ENCODE data around the gene KY. TPM values are rescaled to one million over a fixed set of nuclear protein-coding genes. Genes with fewer than 3 reads are reported as not detected.

KY gene
- total and polyA plus RNA-seq, 2 donors (not counting 1 experiment from before 2014, with no cell fraction given), result not detected

GRCh38 chr3:134652409-134652831, 1.6 kb upstream of the KY start:
- Mint-ChIP-seq H3K4me3 (no peak overlapping the region), H3K9me3 (ENCODE audit: insufficient read depth) (no peaks in the 10 kb centered on the region), H3K27ac (no peak overlapping the region), H3K4me1 (peaks cover 1% of the 10 kb centered on the region), H3K27me3 (peaks cover 35% of the 10 kb centered on the region)
- ATAC-seq (ENCODE audit: low read depth) (no peak), DNase-seq (no peak)
- no peak overlapping the region for H3K9ac ChIP-seq (ENCODE audit: low read length)
- ChIA-PET CTCF (no interaction called here), POLR2A (no interaction called here)
- peaks cover 0 to 11% (median 4%) of the 10 kb centered on the region in 4 experiments for H3K27me3 ChIP-seq (replicated peaks in 1 of 4; ENCODE audit: control extremely low read depth in 1 of 4, control insufficient read depth in 3 of 4, insufficient read depth in 4 of 4, low read length in 3 of 4)
- no peak for TF ChIP-seq EZH2 (IDR thresholded peaks at IDR 0.05; ENCODE audit: borderline replicate concordance, insufficient read depth, low read depth, low read length, poor library complexity, severe bottlenecking)
- TF ChIP-seq CTCF (IDR thresholded peaks at IDR 0.05), result no peak
- no peaks in the 10 kb centered on the region for H4K20me1 ChIP-seq (ENCODE audit: control insufficient read depth, insufficient read depth, low read length, poor library complexity, severe bottlenecking)
- H3K79me2 ChIP-seq (ENCODE audit: control insufficient read depth, insufficient read depth, low read length), result no peaks in the 10 kb centered on the region
- H3K4me2 ChIP-seq (replicated peaks; ENCODE audit: low read depth, low read length, poor library complexity, severe bottlenecking), result no peak overlapping the region
- no peaks in the 10 kb centered on the region for H3K4me1 ChIP-seq (ENCODE audit: control insufficient read depth in 2 of 2, insufficient read depth in 2 of 2, low read length in 2 of 2)
- no peaks in the 10 kb centered on the region for H3K36me3 ChIP-seq (replicated peaks in 1 of 2; ENCODE audit: control extremely low read depth in 1 of 2, control insufficient read depth in 1 of 2, extremely low read depth in 1 of 2, insufficient read depth in 2 of 2, low read length in 1 of 2)
- no peak overlapping the region for H2AFZ ChIP-seq (ENCODE audit: insufficient read depth, low read depth, low read length, poor library complexity, severe bottlenecking)
- no peak overlapping the region for H3K4me3 ChIP-seq (ENCODE audit: control extremely low read depth in 1 of 5, extremely low read depth in 1 of 5, insufficient read depth in 1 of 5, low read depth in 2 of 5, low read length in 4 of 5)
- H3K27ac ChIP-seq (ENCODE audit: low read length in 2 of 2), result no peak overlapping the region
- peaks cover 0 to 3% (median 0%) of the 10 kb centered on the region in 3 donors for H3K9me3 ChIP-seq (ENCODE audit: control extremely low read depth in 1 of 3, control insufficient read depth in 2 of 3, insufficient read depth in 1 of 3, low read length in 2 of 3)
- intact Hi-C loops (cut with micrococcal nuclease), result no loop called here
- no CpG with 5 or more reads among the region's 7 CpGs for whole genome bisulfite sequencing (ENCODE audit: insufficient coverage)

GRCh38 chr3:134651347-134652041, 672 bp upstream of the KY start:
- H3K27me3 ChIP-seq (replicated peaks in 1 of 4; ENCODE audit: control extremely low read depth in 1 of 4, control insufficient read depth in 3 of 4, insufficient read depth in 4 of 4, low read length in 3 of 4), result peaks cover 0 to 11% (median 4%) of the 10 kb centered on the region in 4 experiments
- intact Hi-C loops (cut with micrococcal nuclease), result no loop called here
- no peak for TF ChIP-seq EZH2 (IDR thresholded peaks at IDR 0.05; ENCODE audit: borderline replicate concordance, insufficient read depth, low read depth, low read length, poor library complexity, severe bottlenecking)
- no peak for TF ChIP-seq CTCF (IDR thresholded peaks at IDR 0.05)
- POLR2A ChIA-PET, result no interaction called here
- H4K20me1 ChIP-seq (ENCODE audit: control insufficient read depth, insufficient read depth, low read length, poor library complexity, severe bottlenecking), result no peaks in the 10 kb centered on the region
- H3K9ac ChIP-seq (ENCODE audit: low read length), result no peak overlapping the region
- Mint-ChIP-seq H3K4me3 (no peak overlapping the region), H3K4me1 (peaks cover 1% of the 10 kb centered on the region), H3K27me3 (peaks cover 35% of the 10 kb centered on the region), H3K9me3 (ENCODE audit: insufficient read depth) (no peaks in the 10 kb centered on the region), H3K27ac (no peak overlapping the region)
- no peak overlapping the region for H3K4me2 ChIP-seq (replicated peaks; ENCODE audit: low read depth, low read length, poor library complexity, severe bottlenecking)
- no peak overlapping the region for H3K27ac ChIP-seq (ENCODE audit: low read length in 2 of 2)
- no peak overlapping the region for H3K4me3 ChIP-seq (ENCODE audit: control extremely low read depth in 1 of 5, extremely low read depth in 1 of 5, insufficient read depth in 1 of 5, low read depth in 2 of 5, low read length in 4 of 5)
- H3K4me1 ChIP-seq (ENCODE audit: control insufficient read depth in 2 of 2, insufficient read depth in 2 of 2, low read length in 2 of 2), result no peaks in the 10 kb centered on the region
- 24% methylated on average over 16 of the region's 17 CpGs for WGBS (ENCODE audit: insufficient coverage)
- no peaks in the 10 kb centered on the region for H3K79me2 ChIP-seq (ENCODE audit: control insufficient read depth, insufficient read depth, low read length)
- H3K9me3 ChIP-seq (ENCODE audit: control extremely low read depth in 1 of 3, control insufficient read depth in 2 of 3, insufficient read depth in 1 of 3, low read length in 2 of 3), result peaks cover 0 to 3% (median 0%) of the 10 kb centered on the region in 3 donors
- DNase-seq (no peak), ATAC-seq (ENCODE audit: low read depth) (no peak)
- H3K36me3 ChIP-seq (replicated peaks in 1 of 2; ENCODE audit: control extremely low read depth in 1 of 2, control insufficient read depth in 1 of 2, extremely low read depth in 1 of 2, insufficient read depth in 2 of 2, low read length in 1 of 2), result no peaks in the 10 kb centered on the region
- CTCF ChIA-PET, result no interaction called here
- H2AFZ ChIP-seq (ENCODE audit: insufficient read depth, low read depth, low read length, poor library complexity, severe bottlenecking), result no peak overlapping the region

All from B cell (primary cell).